ENCODE results near the gene KRT36. TPM values are rescaled to one million over a fixed set of nuclear protein-coding genes. Genes with fewer than 3 reads are reported as not detected.
A peak's percentile ranks its signal among the peaks of the same experiment; 100 is the strongest.

Gene KRT36
- total RNA-seq (2014; rRNA removed), result not detected in 2 replicates
- not detected for Bru-seq, nascent RNA
- not detected for BruChase-seq, experiment 1, labeled RNA remaining after a 6-hour chase
- not detected for BruChase-seq, experiment 2, labeled RNA remaining after a 2-hour chase
- long read RNA-seq, result 0 reads

- Histone ChIP-seq H3K27me3 (ENCODE audit: low read length) (no peaks in the 10 kb centered on the region), H3K27ac (ENCODE audit: low read length) (no peak within 1 kb of the TSS), H3K36me3 (ENCODE audit: low read depth, low read length) (no peaks in the 10 kb centered on the region), H3K9ac (ENCODE audit: low read length) (no peak within 1 kb of the TSS), H3K9me3 (ENCODE audit: low read length) (no peaks in the 10 kb centered on the region), H3K4me3 (ENCODE audit: low read length) (no peak within 1 kb of the TSS), H2AFZ (ENCODE audit: low read length) (no peak within 1 kb of the TSS), H3F3A (ENCODE audit: low read length, unreplicated experiment) (no peaks in the 10 kb centered on the region), H3K4me1 (ENCODE audit: insufficient read depth, low read length) (peaks cover 4% of the 10 kb centered on the region), H3K4me2 (ENCODE audit: low read length) (no peak within 1 kb of the TSS), H4K20me1 (ENCODE audit: low read length) (no peaks in the 10 kb centered on the region), H3K9me2 (replicated peaks; ENCODE audit: low read length) (no peaks in the 10 kb centered on the region), H3K79me2 (ENCODE audit: low read length) (no peaks in the 10 kb centered on the region)
- ChIA-PET CTCF (no interaction called here), POLR2A (ENCODE audit: unreplicated experiment) (no interaction called here)
- intact Hi-C loops (cut with micrococcal nuclease), result no loop called here
- TF ChIP-seq EZH2 (IDR thresholded peaks at IDR 0.05; ENCODE audit: low read length, unreplicated experiment), result no peak
- TF ChIP-seq EZH2phosphoT487 (IDR thresholded peaks at IDR 0.05; ENCODE audit: borderline replicate concordance, low read length), result no peak
- TF ChIP-seq, protein P1, sequence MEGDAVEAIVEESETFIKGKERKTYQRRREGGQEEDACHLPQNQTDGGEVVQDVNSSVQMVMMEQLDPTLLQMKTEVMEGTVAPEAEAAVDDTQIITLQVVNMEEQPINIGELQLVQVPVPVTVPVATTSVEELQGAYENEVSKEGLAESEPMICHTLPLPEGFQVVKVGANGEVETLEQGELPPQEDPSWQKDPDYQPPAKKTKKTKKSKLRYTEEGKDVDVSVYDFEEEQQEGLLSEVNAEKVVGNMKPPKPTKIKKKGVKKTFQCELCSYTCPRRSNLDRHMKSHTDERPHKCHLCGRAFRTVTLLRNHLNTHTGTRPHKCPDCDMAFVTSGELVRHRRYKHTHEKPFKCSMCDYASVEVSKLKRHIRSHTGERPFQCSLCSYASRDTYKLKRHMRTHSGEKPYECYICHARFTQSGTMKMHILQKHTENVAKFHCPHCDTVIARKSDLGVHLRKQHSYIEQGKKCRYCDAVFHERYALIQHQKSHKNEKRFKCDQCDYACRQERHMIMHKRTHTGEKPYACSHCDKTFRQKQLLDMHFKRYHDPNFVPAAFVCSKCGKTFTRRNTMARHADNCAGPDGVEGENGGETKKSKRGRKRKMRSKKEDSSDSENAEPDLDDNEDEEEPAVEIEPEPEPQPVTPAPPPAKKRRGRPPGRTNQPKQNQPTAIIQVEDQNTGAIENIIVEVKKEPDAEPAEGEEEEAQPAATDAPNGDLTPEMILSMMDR (conservative IDR thresholded peaks at IDR 0.05; ENCODE audit: low read depth, low read length), result no peak
- no peak for DNase-seq
- no TSS peak for BruUV-seq (replicated peaks)
- ATAC-seq, result no peak
These were observed at the start of gene KRT36 for GRCh38 chr17:41489531-41489930. Gene KRT36 (minus strand): TSS chr17:41489910. CDS start chr17:41489864, 46 bp downstream.

- POLR2A ChIA-PET (ENCODE audit: unreplicated experiment), result no interaction called here
- H3K9me2 ChIP-seq (replicated peaks; ENCODE audit: low read length), result no peaks in the 10 kb centered on the region
- H3K4me3 ChIP-seq (ENCODE audit: low read length), result no peak overlapping the region
- H3K27me3 ChIP-seq (ENCODE audit: low read length), result no peaks in the 10 kb centered on the region
- CTCF ChIA-PET, result no interaction called here
- H3K79me2 ChIP-seq (ENCODE audit: low read length), result 0 out of 2 replicates have a peak, but pooled peaks cover 5% of the 10 kb centered on the region
- no peak for DNase-seq
- H3K9me3 ChIP-seq (ENCODE audit: low read length), result no peaks in the 10 kb centered on the region
- peak overlapping the region; percentile 33 for H3K4me2 ChIP-seq (ENCODE audit: low read length)
- H2AFZ ChIP-seq (ENCODE audit: low read length), result no peak overlapping the region
- H3K4me1 ChIP-seq (ENCODE audit: insufficient read depth, low read length), result peaks cover 68% of the 10 kb centered on the region
- H4K20me1 ChIP-seq (ENCODE audit: low read length), result no peaks in the 10 kb centered on the region
- no peaks in the 10 kb centered on the region for H3F3A ChIP-seq (ENCODE audit: low read length, unreplicated experiment)
- no peaks in the 10 kb centered on the region for H3K36me3 ChIP-seq (ENCODE audit: low read depth, low read length)
- ATAC-seq, result no peak
- no peak overlapping the region for H3K9ac ChIP-seq (ENCODE audit: low read length)
- peak overlapping the region; percentile 21 for H3K27ac ChIP-seq (ENCODE audit: low read length)
- TF ChIP-seq, protein P1 (conservative IDR thresholded peaks at IDR 0.05; ENCODE audit: low read depth, low read length), result no peak
- TF ChIP-seq EZH2 (IDR thresholded peaks at IDR 0.05; ENCODE audit: low read length, unreplicated experiment) (no peak), EZH2phosphoT487 (IDR thresholded peaks at IDR 0.05; ENCODE audit: borderline replicate concordance, low read length) (no peak)
- intact Hi-C loops (cut with micrococcal nuclease), result no loop called here
- BruUV-seq (replicated peaks), result no TSS peak
These were observed 49.4 kb upstream of the KRT36 start for GRCh38 chr17:41539071-41539492.

DNA sequence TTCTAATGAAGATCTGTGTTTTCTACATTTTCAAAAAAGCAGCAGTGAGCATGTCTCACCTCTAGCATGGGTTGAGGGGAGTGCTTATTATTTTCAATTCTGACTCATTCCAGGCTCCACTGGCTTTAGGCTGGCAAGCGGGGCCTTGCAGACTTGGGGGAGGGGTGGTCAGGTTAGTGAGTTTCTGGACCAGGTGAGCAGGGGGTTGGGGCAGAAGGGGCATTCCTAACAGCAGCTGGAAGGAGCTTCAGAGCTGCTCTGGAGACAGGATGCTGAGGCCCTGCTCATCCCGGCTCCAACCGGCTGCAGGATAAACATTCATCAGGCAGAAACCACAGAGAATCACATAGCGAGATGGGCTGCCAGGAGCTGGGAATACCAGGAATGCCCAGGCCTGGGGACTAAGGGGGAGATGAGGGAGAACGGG is 48.9 kb upstream of the KRT36 start:
- peak overlapping the region; percentile 41 for H3K27ac ChIP-seq (ENCODE audit: low read length)
- TF ChIP-seq, protein P1 (conservative IDR thresholded peaks at IDR 0.05; ENCODE audit: low read depth, low read length), result no peak
- no peak for TF ChIP-seq EZH2 (IDR thresholded peaks at IDR 0.05; ENCODE audit: low read length, unreplicated experiment)
- TF ChIP-seq EZH2phosphoT487 (IDR thresholded peaks at IDR 0.05; ENCODE audit: borderline replicate concordance, low read length), result no peak
- CTCF ChIA-PET, result no interaction called here
- peaks cover 68% of the 10 kb centered on the region for H3K4me1 ChIP-seq (ENCODE audit: insufficient read depth, low read length)
- intact Hi-C loops (cut with micrococcal nuclease), result no loop called here
- no peak overlapping the region for H3K9ac ChIP-seq (ENCODE audit: low read length)
- H3K36me3 ChIP-seq (ENCODE audit: low read depth, low read length), result no peaks in the 10 kb centered on the region
- BruUV-seq (replicated peaks), result no TSS peak
- H3K9me2 ChIP-seq (replicated peaks; ENCODE audit: low read length), result no peaks in the 10 kb centered on the region
- no peaks in the 10 kb centered on the region for H3K9me3 ChIP-seq (ENCODE audit: low read length)
- H2AFZ ChIP-seq (ENCODE audit: low read length), result no peak overlapping the region
- no peak overlapping the region for H3K4me3 ChIP-seq (ENCODE audit: low read length)
- peak overlapping the region; percentile 33 for H3K4me2 ChIP-seq (ENCODE audit: low read length)
- 0 out of 2 replicates have a peak, but pooled peaks cover 5% of the 10 kb centered on the region for H3K79me2 ChIP-seq (ENCODE audit: low read length)
- POLR2A ChIA-PET (ENCODE audit: unreplicated experiment), result no interaction called here
- H3F3A ChIP-seq (ENCODE audit: low read length, unreplicated experiment), result no peaks in the 10 kb centered on the region
- no peaks in the 10 kb centered on the region for H3K27me3 ChIP-seq (ENCODE audit: low read length)
- ATAC-seq (peak; percentile 40), DNase-seq (peak; percentile 49)
- no peaks in the 10 kb centered on the region for H4K20me1 ChIP-seq (ENCODE audit: low read length)
